ENCODE measurements around the gene KCNMA1. TPM values are rescaled to one million over a fixed set of nuclear protein-coding genes. Genes with fewer than 3 reads are reported as not detected.
A peak's percentile ranks its signal among the peaks of the same experiment; 100 is the strongest.

The KCNMA1 gene
- total RNA-seq, 1 donor: 106 TPM

- DNase-seq (ENCODE audit: low read depth): no peak
- no peak overlapping the region for H3K4me3 ChIP-seq (ENCODE audit: low read depth, low read length)
- TF ChIP-seq CTCF (IDR thresholded peaks at IDR 0.05; ENCODE audit: insufficient read depth, low read length): no peak
These were observed 104.3 kb downstream of the KCNMA1 start for GRCh38 chr10:77533146-77533886.

GRCh38 chr10:77532068-77532467, 105.5 kb downstream of the KCNMA1 start:
- no peak overlapping the region for H3K4me3 ChIP-seq (ENCODE audit: low read depth, low read length)
- no peak for TF ChIP-seq CTCF (IDR thresholded peaks at IDR 0.05; ENCODE audit: insufficient read depth, low read length)
- DNase-seq (ENCODE audit: low read depth): peak; percentile 77

DNA sequence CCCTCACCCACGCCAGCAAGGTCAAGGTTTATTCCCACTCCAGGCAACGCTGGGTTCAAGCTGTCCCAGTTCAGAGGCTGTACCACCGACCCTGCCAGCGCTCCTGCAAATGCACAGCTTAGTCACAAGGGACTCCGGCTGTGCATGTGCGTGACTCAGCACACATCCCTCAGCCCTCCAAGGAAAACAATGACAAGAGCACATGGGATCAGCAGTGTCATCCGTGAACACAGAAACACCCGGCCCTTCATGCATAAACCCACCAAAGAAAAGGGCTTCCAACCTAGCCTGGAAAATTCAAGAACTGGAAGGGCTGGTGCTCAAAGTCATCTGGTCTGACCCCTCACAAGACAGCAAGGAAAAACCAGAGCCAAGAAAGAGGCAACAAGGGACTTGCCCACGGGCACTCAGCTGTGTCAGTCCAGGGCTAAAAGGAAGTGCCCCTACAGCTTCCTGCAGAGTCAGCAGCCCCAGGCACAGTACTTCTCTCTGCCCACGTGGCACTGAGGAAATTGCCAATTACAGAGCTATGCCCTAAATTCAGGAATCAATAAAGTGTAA, 106.1 kb downstream of the KCNMA1 start:
- peak; percentile 72 for DNase-seq (ENCODE audit: low read depth)
- H3K4me3 ChIP-seq (ENCODE audit: low read depth, low read length): no peak overlapping the region
- no peak for TF ChIP-seq CTCF (IDR thresholded peaks at IDR 0.05; ENCODE audit: insufficient read depth, low read length)

DNA sequence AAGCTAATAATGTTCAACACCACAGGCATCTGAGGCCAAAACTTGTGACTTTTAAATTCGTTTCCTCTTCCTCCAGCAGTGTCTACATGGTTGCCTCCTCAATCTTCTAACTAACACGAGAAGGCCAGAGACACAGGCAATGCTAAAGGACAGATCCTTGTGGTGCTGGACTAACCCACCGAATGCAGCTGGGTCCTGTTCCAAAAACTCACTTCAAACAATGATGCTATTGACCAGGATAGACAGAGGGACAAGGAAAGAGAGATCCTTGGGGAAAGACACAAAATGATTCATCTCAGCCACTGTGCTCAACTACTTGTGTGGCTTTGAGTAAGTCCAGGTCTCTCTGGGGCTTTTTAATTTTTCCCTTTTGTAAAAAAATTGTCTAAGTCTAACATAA, 107.6 kb downstream of the KCNMA1 start:
- no peak for DNase-seq (ENCODE audit: low read depth)
- H3K4me3 ChIP-seq (ENCODE audit: low read depth, low read length): no peak overlapping the region
- no peak for TF ChIP-seq CTCF (IDR thresholded peaks at IDR 0.05; ENCODE audit: insufficient read depth, low read length)

GRCh38 chr10:77529050-77529576, 108.5 kb downstream of the KCNMA1 start:
- no peak overlapping the region for H3K4me3 ChIP-seq (ENCODE audit: low read depth, low read length)
- TF ChIP-seq CTCF (IDR thresholded peaks at IDR 0.05; ENCODE audit: insufficient read depth, low read length): no peak
- no peak for DNase-seq (ENCODE audit: low read depth)

- no peak for TF ChIP-seq CTCF (IDR thresholded peaks at IDR 0.05; ENCODE audit: insufficient read depth, low read length)
- no peak overlapping the region for H3K4me3 ChIP-seq (ENCODE audit: low read depth, low read length)
- DNase-seq (ENCODE audit: low read depth): no peak
These were observed 109.8 kb downstream of the KCNMA1 start for GRCh38 chr10:77527839-77528238.
